ENCODE measurements around the gene LOXHD1.

LOXHD1 gene

GRCh38 chr18:46456691-46457090, 200.3 kb downstream of the LOXHD1 start:
- in situ Hi-C loops (cut with HindIII; ENCODE audit: low sequenced_read_pairs) = no loop called here

- in situ Hi-C loops (cut with HindIII; ENCODE audit: low sequenced_read_pairs) = no loop called here
These were observed 204.2 kb downstream of the LOXHD1 start for GRCh38 chr18:46452820-46453219.

- in situ Hi-C loops (cut with HindIII; ENCODE audit: low sequenced_read_pairs) = no loop called here
These were observed 207.5 kb downstream of the LOXHD1 start for GRCh38 chr18:46449499-46449898.

- in situ Hi-C loops (cut with HindIII; ENCODE audit: low sequenced_read_pairs) = no loop called here
These were observed 208.0 kb downstream of the LOXHD1 start for GRCh38 chr18:46449033-46449432.

- in situ Hi-C loops (cut with HindIII; ENCODE audit: low sequenced_read_pairs) = no loop called here
These were observed 208.7 kb downstream of the LOXHD1 start for GRCh38 chr18:46448347-46448746.

- in situ Hi-C loops (cut with HindIII; ENCODE audit: low sequenced_read_pairs) = no loop called here
These were observed 209.2 kb downstream of the LOXHD1 start for GRCh38 chr18:46447792-46448191.

- in situ Hi-C loops (cut with HindIII; ENCODE audit: low sequenced_read_pairs) = no loop called here
These were observed 209.7 kb downstream of the LOXHD1 start for GRCh38 chr18:46447323-46447722.

- in situ Hi-C loops (cut with HindIII; ENCODE audit: low sequenced_read_pairs) = no loop called here
These were observed 211.3 kb downstream of the LOXHD1 start for GRCh38 chr18:46445522-46446313.

GRCh38 chr18:46439037-46439436, 218.0 kb downstream of the LOXHD1 start:
- in situ Hi-C loops (cut with HindIII; ENCODE audit: low sequenced_read_pairs) = no loop called here

GRCh38 chr18:46437061-46437460, 220.0 kb downstream of the LOXHD1 start:
- in situ Hi-C loops (cut with HindIII; ENCODE audit: low sequenced_read_pairs) = no loop called here

GRCh38 chr18:46436621-46437020, 220.4 kb downstream of the LOXHD1 start:
- in situ Hi-C loops (cut with HindIII; ENCODE audit: low sequenced_read_pairs) = no loop called here

- in situ Hi-C loops (cut with HindIII; ENCODE audit: low sequenced_read_pairs) = no loop called here
These were observed 222.0 kb downstream of the LOXHD1 start for GRCh38 chr18:46435031-46435430.

GRCh38 chr18:46434629-46435028, 222.4 kb downstream of the LOXHD1 start:
- in situ Hi-C loops (cut with HindIII; ENCODE audit: low sequenced_read_pairs) = no loop called here

GRCh38 chr18:46433121-46433826, 223.7 kb downstream of the LOXHD1 start:
- in situ Hi-C loops (cut with HindIII; ENCODE audit: low sequenced_read_pairs) = no loop called here

- in situ Hi-C loops (cut with HindIII; ENCODE audit: low sequenced_read_pairs) = no loop called here
These were observed 225.4 kb downstream of the LOXHD1 start for GRCh38 chr18:46431522-46432171.

GRCh38 chr18:46429649-46430224, 227.3 kb downstream of the LOXHD1 start:
- in situ Hi-C loops (cut with HindIII; ENCODE audit: low sequenced_read_pairs) = no loop called here

- in situ Hi-C loops (cut with HindIII; ENCODE audit: low sequenced_read_pairs) = no loop called here
These were observed 227.9 kb downstream of the LOXHD1 start for GRCh38 chr18:46429130-46429529.

GRCh38 chr18:46428368-46428767, 228.7 kb downstream of the LOXHD1 start:
- in situ Hi-C loops (cut with HindIII; ENCODE audit: low sequenced_read_pairs) = no loop called here

- in situ Hi-C loops (cut with HindIII; ENCODE audit: low sequenced_read_pairs) = no loop called here
These were observed 229.6 kb downstream of the LOXHD1 start for GRCh38 chr18:46427216-46427995.
